HG03378 (cell line): ENCODE data around the gene PDZD2.
"Not testable (repeated sequence)": the region's sequence is repeated elsewhere in the genome, so short reads cannot be mapped to it uniquely, and the experiment has no call there.

Source experiments
- ATAC-seq: cut with Tn5 transposase; IDR thresholded peaks from one replicate; pipeline ENCODE4 v1.9.1; 2021; ENCODE audit warnings: mild to moderate bottlenecking, moderate library complexity; ENCODE audit not compliant: unreplicated experiment

The PDZD2 gene

GRCh38 chr5:32027093-32027716 is 388.3 kb downstream of the PDZD2 start:
- no peak for ATAC-seq

DNA sequence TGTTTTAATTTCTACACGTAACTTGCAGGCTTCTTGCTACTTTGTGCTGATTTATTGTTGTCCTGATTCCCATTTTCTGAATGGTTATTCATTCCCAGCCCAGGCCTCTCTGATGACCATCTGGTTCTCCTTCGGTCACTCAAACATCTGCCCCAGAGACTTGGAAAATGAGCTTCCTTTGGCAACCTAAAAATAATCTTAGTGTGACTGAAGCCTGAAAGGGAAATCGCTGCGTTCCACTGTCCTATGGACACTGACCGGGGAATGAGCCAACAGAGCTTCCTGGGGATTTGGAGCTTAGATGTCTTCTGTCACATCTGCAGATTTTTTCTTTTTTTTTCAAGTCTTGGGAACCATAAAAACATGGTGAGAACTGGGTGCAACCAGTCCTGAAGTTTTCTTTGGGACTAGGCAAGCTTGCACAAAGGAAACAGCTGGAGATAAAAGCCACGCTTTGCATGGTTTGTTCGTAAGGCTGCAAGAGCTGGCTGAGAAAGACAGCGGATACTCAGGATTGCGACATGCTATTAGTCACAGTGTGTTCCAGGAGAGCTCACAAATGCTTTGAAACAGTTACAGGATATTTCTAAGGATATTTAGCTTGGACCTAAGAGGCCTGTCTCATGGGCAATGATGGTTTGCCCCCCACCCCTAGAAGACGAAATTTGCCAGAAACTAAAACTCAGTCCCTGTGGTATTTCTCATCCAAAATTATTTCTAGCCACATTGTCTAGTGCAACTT is 389.0 kb downstream of the PDZD2 start:
- no peak for ATAC-seq

DNA sequence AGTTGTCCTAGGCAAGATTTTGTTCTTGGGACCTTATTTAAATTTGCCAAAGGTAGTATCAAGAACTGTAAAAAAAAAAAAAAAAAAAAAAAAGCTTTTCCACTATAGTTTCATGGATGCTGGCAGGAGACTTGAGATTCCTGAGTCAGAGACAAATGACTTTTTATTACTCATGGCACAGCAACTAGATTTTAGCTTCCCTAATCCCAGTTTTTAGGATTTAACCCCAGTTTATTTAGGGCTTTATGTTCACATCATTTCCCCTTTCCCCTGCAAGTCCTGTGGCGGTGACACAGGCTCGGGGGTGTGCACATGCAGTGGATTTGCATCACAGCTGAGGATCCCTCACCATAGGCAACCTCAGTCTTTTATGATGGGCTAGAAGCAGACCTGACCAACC is 390.3 kb downstream of the PDZD2 start:
- ATAC-seq = no peak

- no peak for ATAC-seq
These were observed 390.9 kb downstream of the PDZD2 start for GRCh38 chr5:32029781-32030180.

- no peak for ATAC-seq
These were observed 391.3 kb downstream of the PDZD2 start for GRCh38 chr5:32030222-32030621.

DNA sequence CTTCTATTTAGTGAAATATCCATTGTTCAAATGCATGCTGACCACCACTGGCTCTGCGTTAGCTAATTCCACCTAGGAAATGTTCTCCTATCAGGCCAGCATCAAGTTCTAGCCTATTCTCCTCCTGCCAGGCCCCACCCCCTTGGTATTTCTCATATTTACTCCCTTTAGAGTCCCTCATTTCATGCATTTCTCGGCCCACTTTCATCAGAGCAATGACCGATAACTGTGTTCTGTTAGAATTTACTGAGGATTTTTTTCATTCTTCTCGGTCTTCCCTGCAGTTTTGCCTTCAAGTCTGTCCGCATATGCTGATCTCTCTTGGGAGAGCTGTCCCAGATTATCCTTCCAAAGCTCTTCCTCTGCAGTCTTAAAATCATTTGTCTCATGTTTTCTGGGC is 391.8 kb downstream of the PDZD2 start:
- no peak for ATAC-seq

- ATAC-seq = no peak
These were observed 392.2 kb downstream of the PDZD2 start for GRCh38 chr5:32031089-32031488.

DNA sequence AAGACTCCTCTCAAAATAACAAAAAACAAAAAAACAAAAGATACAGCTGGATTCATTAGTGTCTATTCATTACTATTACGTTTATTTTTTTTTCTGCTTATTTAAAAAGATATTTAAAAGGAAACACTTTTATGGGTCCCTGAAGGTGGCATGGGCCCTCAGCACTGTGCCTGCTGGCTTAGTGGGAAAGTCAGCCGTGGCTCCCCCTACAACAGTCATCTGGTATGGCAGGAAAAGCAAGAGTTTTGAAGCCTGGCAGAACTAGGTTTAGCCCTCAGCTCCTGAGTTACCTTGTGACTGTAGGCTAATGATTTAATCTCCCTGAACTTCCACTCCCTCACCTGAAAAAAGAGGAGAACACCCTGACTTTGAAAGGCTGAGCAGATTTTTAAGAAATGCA is 399.6 kb downstream of the PDZD2 start:
- no peak for ATAC-seq

- not testable (repeated sequence) for ATAC-seq
These were observed 400.2 kb downstream of the PDZD2 start for GRCh38 chr5:32039133-32039532.

DNA sequence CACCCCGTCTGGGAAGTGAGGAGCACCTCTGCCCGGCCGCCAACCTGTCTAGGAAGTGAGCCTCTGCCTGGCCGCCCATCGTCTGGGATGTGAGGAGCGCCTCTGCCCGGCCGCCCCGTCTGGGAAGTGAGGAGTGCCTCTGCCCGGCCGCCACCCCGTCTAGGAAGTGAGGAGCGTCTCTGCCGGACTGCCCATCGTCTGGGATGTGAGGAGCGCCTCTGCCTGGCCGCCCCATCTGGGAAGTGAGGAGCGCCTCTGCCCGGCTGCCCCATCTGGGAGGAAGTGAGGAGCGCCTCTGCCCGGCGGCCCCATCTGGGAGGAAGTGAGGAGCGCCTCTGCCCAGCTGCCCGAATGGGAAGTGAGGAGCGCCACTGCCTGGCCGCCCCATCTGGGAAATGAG is 400.7 kb downstream of the PDZD2 start:
- not testable (repeated sequence) for ATAC-seq

GRCh38 chr5:32040181-32040695 is 401.3 kb downstream of the PDZD2 start:
- not testable (repeated sequence) for ATAC-seq

DNA sequence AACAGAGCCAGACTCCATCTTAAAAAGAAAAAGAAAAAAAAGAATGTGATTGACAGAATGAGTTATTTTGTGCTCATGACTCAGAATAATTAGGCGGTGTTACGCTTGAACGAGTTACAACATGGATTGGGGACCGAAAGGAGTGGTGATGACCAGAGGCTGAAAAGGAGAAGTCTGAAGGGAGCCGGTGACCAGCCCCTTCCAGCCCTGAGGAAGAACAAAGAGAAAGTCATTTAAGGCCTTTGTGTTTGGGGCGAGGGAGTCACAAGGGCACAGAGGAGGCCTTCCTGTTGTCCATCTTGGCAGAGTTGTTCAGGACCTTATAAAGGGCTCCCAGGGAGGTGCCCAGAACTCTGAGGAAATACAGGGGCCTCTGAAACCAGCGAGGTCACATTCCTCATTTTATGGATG is 403.6 kb downstream of the PDZD2 start:
- no peak for ATAC-seq

- no peak for ATAC-seq
These were observed 404.2 kb downstream of the PDZD2 start for GRCh38 chr5:32043105-32043504.

- ATAC-seq = no peak
These were observed 405.5 kb downstream of the PDZD2 start for GRCh38 chr5:32044434-32044833.

- ATAC-seq = no peak
These were observed 406.0 kb downstream of the PDZD2 start for GRCh38 chr5:32044939-32045338.

GRCh38 chr5:32047056-32047455 is 408.1 kb downstream of the PDZD2 start:
- ATAC-seq = no peak

DNA sequence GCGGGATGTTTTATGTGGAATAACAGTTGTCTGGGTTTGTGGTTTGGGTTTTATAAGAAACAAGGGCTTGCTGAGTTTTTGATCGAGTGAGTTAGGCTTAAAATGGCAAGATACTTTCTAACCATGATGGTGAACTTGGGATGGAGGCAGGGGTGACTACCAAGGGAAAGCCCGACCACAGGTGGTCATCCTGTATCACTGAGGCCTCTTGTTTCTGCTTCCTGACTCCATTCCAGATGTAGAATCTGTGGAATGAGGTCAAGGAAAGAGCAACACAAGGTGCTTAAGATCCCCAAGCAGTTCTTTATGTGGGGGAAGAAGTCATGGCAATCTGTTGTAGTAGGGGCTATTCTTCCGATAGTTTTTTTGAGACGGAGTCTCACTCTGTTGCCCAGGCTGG is 412.9 kb downstream of the PDZD2 start:
- ATAC-seq = no peak

- no peak for ATAC-seq
These were observed 417.2 kb downstream of the PDZD2 start for GRCh38 chr5:32055891-32056866.

- ATAC-seq = no peak
These were observed 418.5 kb downstream of the PDZD2 start for GRCh38 chr5:32057187-32058096.

GRCh38 chr5:32058101-32058500 is 419.2 kb downstream of the PDZD2 start:
- ATAC-seq = no peak
